ENCODE measurements around the gene NAGLU.

Gene NAGLU

GRCh38 chr17:42536048-42536371, at the start of gene NAGLU:
Gene NAGLU, plus strand, starts transcription at chr17:42536241. Its CDS starts 32 bp downstream, at chr17:42536273.
- peak; percentile 88 for DNase-seq (ENCODE audit: low spot score)

- DNase-seq (ENCODE audit: low spot score) = no peak
Observed at GRCh38 chr17:42488032-42488431, 48.0 kb upstream of the NAGLU start.

- no peak for DNase-seq (ENCODE audit: low spot score)
Observed at GRCh38 chr17:42493319-42493718, 42.7 kb upstream of the NAGLU start.

- no peak for DNase-seq (ENCODE audit: low spot score)
Observed at GRCh38 chr17:42494673-42495072, 41.4 kb upstream of the NAGLU start.

GRCh38 chr17:42498828-42499227, 37.2 kb upstream of the NAGLU start:
- no peak for DNase-seq (ENCODE audit: low spot score)

GRCh38 chr17:42502091-42502490, 34.0 kb upstream of the NAGLU start:
- no peak for DNase-seq (ENCODE audit: low spot score)

- no peak for DNase-seq (ENCODE audit: low spot score)
Observed at GRCh38 chr17:42502926-42503325, 33.1 kb upstream of the NAGLU start.

GRCh38 chr17:42507671-42508070, 28.4 kb upstream of the NAGLU start:
- no peak for DNase-seq (ENCODE audit: low spot score)

GRCh38 chr17:42508426-42509165, 27.4 kb upstream of the NAGLU start:
- DNase-seq (ENCODE audit: low spot score) = no peak

- DNase-seq (ENCODE audit: low spot score) = no peak
Observed at GRCh38 chr17:42509409-42509808, 26.6 kb upstream of the NAGLU start.

GRCh38 chr17:42509841-42510240, 26.2 kb upstream of the NAGLU start:
- DNase-seq (ENCODE audit: low spot score) = no peak

GRCh38 chr17:42512246-42512645, 23.8 kb upstream of the NAGLU start:
- DNase-seq (ENCODE audit: low spot score) = no peak

- DNase-seq (ENCODE audit: low spot score) = no peak
Observed at GRCh38 chr17:42512733-42513251, 23.2 kb upstream of the NAGLU start.

GRCh38 chr17:42513686-42514085, 22.4 kb upstream of the NAGLU start:
- no peak for DNase-seq (ENCODE audit: low spot score)

GRCh38 chr17:42514279-42514678, 21.8 kb upstream of the NAGLU start:
- DNase-seq (ENCODE audit: low spot score) = no peak

- DNase-seq (ENCODE audit: low spot score) = no peak
Observed at GRCh38 chr17:42514867-42515266, 21.2 kb upstream of the NAGLU start.

- DNase-seq (ENCODE audit: low spot score) = peak; percentile 74
Observed at GRCh38 chr17:42517516-42517915, 18.5 kb upstream of the NAGLU start.

GRCh38 chr17:42518046-42518754, 17.8 kb upstream of the NAGLU start:
- DNase-seq (ENCODE audit: low spot score) = no peak

GRCh38 chr17:42518755-42519545, 17.1 kb upstream of the NAGLU start:
- no peak for DNase-seq (ENCODE audit: low spot score)

GRCh38 chr17:42519546-42520491, 16.2 kb upstream of the NAGLU start:
- DNase-seq (ENCODE audit: low spot score) = no peak

GRCh38 chr17:42520540-42520951, 15.5 kb upstream of the NAGLU start:
- DNase-seq (ENCODE audit: low spot score) = no peak

GRCh38 chr17:42521036-42521435, 15.0 kb upstream of the NAGLU start:
- DNase-seq (ENCODE audit: low spot score) = peak; percentile 35

Data from activated CD4-positive, alpha-beta T cell treated with anti-CD3 and anti-CD28 coated beads, Interleukin-2, Interleukin-4, amounts not matched to agents 100 ng/mL and 50 ng/mL, durations not matched to agents 16 hours and 8 hours (primary cell).